Retinal pigment epithelial cell (primary cell): ENCODE data around the gene CXCR4.
A peak's percentile ranks its signal among the peaks of the same experiment; 100 is the strongest.

ENCODE experiments used
- DNase-seq: peaks from one replicate; pipeline ENCODE4 v3.0.0-alpha.2; 2010; ENCODE audit warnings: low read depth
- H3K4me3 ChIP-seq: 2 replicates; pipeline ENCODE4 v1.5.1; 2011; ENCODE audit warnings: mild to moderate bottlenecking, low read length, control low read depth, moderate library complexity
- TF ChIP-seq, protein P1 (sequence below): conservative IDR thresholded peaks from 2 replicates; pipeline ENCODE4 v1.5.1; 2011; ENCODE audit warnings: low read depth, low read length, control low read depth, inconsistent platforms

The CXCR4 gene

DNA sequence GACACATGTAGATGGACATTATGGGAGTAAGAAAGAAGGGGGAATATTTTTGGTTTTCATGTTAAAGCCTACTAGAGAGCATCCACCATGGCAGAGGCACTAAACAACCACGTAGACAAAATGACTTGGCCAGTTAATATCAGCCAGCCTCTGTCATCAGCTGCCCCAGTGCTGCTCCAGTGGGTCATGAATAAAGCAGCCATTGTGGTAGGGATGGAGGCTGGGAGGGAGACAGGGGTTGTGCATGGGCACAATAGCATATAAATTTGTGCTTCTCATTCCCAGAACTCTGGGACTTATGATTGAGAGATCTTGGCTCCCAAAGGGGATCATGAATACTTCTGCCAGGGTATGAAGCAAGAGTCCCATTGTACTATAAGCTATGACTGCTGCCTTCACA lies 31.1 kb upstream of the CXCR4 start:
- H3K4me3 ChIP-seq = no peak overlapping the region
- TF ChIP-seq, protein P1, sequence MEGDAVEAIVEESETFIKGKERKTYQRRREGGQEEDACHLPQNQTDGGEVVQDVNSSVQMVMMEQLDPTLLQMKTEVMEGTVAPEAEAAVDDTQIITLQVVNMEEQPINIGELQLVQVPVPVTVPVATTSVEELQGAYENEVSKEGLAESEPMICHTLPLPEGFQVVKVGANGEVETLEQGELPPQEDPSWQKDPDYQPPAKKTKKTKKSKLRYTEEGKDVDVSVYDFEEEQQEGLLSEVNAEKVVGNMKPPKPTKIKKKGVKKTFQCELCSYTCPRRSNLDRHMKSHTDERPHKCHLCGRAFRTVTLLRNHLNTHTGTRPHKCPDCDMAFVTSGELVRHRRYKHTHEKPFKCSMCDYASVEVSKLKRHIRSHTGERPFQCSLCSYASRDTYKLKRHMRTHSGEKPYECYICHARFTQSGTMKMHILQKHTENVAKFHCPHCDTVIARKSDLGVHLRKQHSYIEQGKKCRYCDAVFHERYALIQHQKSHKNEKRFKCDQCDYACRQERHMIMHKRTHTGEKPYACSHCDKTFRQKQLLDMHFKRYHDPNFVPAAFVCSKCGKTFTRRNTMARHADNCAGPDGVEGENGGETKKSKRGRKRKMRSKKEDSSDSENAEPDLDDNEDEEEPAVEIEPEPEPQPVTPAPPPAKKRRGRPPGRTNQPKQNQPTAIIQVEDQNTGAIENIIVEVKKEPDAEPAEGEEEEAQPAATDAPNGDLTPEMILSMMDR = no peak
- no peak for DNase-seq

DNA sequence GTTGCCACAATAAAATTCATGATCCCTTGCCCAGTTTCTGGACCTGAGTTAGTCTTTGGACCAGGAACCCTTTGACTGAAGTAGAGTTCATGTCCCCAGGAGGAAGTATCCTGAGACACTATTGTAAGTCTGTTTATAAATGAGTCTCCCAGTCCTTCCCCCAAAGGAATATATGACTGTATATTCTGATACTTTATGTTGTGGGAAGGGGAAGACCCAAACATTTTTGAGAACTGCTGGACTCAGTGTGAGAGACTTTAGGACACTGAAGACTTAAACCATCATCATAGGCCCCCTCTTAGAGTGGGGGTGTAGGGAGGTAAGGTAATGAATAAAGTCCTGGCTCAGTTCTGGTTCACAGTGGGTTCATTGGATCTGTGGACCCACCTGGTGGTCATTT lies 28.6 kb upstream of the CXCR4 start:
- no peak overlapping the region for H3K4me3 ChIP-seq
- no peak for DNase-seq
- TF ChIP-seq, protein P1 = no peak

- H3K4me3 ChIP-seq = no peak overlapping the region
- no peak for DNase-seq
- TF ChIP-seq, protein P1 = no peak
Measured at GRCh38 chr2:136143603-136144451, 25.9 kb upstream of the CXCR4 start.

GRCh38 chr2:136141510-136142149 lies 23.7 kb upstream of the CXCR4 start:
- DNase-seq = no peak
- H3K4me3 ChIP-seq = no peak overlapping the region
- TF ChIP-seq, protein P1 = no peak

DNA sequence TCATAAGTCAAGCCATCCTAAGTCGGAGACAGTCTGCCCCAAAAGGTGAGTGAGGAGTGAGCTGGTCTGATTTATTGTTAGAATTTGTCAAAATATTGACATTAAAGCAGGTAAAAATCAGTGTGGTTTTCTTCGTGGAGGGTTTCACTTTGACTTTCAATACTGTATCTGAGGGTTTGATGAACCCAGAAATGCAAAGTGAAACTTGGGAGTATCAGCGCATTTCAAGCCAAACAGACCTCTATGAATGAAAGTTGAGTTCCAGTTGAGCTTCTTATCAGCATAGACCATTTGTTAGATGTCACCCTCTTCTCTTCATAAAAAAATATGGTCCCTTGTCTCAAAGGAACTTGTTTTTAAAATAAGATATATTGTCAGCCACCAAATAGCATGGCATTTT lies 21.7 kb upstream of the CXCR4 start:
- TF ChIP-seq, protein P1 = no peak
- DNase-seq = no peak
- no peak overlapping the region for H3K4me3 ChIP-seq

- TF ChIP-seq, protein P1 = no peak
- no peak for DNase-seq
- no peak overlapping the region for H3K4me3 ChIP-seq
Measured at GRCh38 chr2:136137982-136138381, 20.0 kb upstream of the CXCR4 start.

DNA sequence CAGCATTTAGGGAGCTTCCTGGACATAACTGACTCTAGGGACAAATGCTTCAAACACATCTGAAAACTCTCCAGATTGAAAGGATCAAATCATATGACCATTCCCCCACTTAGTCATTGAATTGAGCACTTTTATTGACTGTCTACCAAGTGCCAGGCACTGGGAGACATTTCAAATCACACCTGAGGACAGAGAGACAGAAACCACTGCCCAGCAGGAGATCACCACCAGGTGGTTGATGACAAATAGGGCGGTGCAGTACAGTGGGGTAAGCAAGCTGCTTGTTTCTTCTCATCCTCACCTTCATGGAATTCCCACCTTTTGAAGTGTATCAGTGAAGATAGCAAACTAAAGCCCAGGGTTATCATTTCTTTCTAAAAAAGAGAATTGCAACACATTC lies 19.0 kb upstream of the CXCR4 start:
- DNase-seq = no peak

More for the DNA sequence above, 19.0 kb upstream of the CXCR4 start:
- TF ChIP-seq, protein P1 = peak; percentile 13
- no peak overlapping the region for H3K4me3 ChIP-seq
